ENCODE results near the gene CASTOR1. TPM values are rescaled to one million over a fixed set of nuclear protein-coding genes. Genes with fewer than 3 reads are reported as not detected.

The CASTOR1 gene
- total RNA-seq, 2 experiments from 2014 or later: 4.5 to 9.1 TPM

DNA sequence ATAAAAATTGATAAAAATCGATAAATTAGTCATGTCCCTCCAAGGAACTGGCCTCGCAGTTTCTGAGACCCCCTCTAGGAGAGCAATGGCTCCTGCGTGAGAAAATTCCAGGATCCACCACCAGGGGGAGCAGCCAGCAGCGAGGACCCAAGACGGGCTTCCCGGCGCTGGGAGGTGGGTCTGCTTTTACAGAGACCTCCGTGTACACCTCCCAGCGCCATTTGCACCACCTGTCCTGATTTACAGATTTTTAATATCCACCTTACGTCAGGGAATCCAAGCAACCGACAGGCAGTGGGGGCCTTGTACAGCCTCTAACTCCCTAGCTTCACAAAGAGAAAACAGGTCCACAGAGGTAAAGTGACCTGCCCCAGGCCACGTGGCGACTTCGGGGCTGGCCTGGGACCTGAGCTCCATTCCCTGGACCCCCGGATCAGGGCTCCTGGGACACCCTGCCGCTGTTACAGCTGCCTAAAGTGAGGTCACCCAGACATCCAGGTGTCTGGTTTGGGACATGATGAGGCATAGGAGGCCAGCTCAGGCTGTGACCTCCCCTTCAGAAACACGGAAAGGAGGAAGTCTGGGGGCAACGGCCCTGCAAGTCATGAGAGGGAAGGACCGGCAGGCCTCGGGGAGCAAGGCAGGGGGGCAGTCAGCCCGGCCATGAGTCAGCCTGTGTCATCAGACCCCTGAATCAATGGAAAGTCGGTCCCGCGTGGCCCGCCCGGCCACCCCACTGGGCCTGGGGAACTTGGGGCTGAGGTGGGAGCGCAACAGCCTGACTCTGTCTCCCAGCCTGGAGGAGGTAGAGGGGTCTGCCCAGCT, 26.2 kb downstream of the CASTOR1 start:
- POLR2A ChIA-PET: no interaction called here
- peak overlapping the region; percentile 56; the same call in 1 of the 2 replicates for H2AFZ ChIP-seq (ENCODE audit: low read length)
- H3K4me1 ChIP-seq (ENCODE audit: insufficient read depth, low read length, poor library complexity, severe bottlenecking): peaks cover 20% of the 10 kb centered on the region

DNA sequence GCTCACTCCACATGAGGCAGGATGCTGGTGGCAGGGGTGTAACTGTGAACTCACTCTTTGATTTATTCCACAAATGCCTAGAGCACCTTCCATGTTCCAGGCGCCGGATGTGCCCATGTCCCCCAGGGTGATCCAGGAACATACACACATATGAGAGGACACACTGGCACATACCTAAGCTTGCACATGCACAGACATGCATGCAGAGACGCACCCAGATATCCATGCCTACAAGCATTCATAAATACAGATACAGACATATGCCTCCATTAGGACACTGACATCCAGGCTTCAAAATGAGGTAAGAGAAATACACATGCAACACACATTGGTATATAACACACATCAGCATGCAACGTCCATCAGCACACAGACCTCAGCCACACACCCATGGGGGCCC, 27.2 kb downstream of the CASTOR1 start:
- Histone ChIP-seq H3K27ac (ENCODE audit: low read depth, low read length, poor library complexity, severe bottlenecking) (no peak overlapping the region), H4K20me1 (ENCODE audit: insufficient read depth, low read length) (no peaks in the 10 kb centered on the region), H3K4me1 (ENCODE audit: insufficient read depth, low read length, poor library complexity, severe bottlenecking) (peaks cover 14% of the 10 kb centered on the region), H3K9me2 (ENCODE audit: insufficient read depth, low read length) (no peaks in the 10 kb centered on the region), H2AFZ (ENCODE audit: low read length) (no peak overlapping the region), H3K36me3 (ENCODE audit: insufficient read depth, low read length) (no peaks in the 10 kb centered on the region), H3K79me2 (ENCODE audit: insufficient read depth, low read depth, low read length) (no peaks in the 10 kb centered on the region; the same call in 1 of the 2 replicates), H3K4me2 (ENCODE audit: low read length) (no peak overlapping the region), H3K9me3 (ENCODE audit: low read length) (no peaks in the 10 kb centered on the region), H3K4me3 (ENCODE audit: low read depth, low read length, poor library complexity, severe bottlenecking) (no peak overlapping the region)
- no TSS peak for BruUV-seq (replicated peaks)
- POLR2A ChIA-PET: no interaction called here
- no peak for DNase-seq (ENCODE audit: low spot score)
- TF ChIP-seq, protein P1, sequence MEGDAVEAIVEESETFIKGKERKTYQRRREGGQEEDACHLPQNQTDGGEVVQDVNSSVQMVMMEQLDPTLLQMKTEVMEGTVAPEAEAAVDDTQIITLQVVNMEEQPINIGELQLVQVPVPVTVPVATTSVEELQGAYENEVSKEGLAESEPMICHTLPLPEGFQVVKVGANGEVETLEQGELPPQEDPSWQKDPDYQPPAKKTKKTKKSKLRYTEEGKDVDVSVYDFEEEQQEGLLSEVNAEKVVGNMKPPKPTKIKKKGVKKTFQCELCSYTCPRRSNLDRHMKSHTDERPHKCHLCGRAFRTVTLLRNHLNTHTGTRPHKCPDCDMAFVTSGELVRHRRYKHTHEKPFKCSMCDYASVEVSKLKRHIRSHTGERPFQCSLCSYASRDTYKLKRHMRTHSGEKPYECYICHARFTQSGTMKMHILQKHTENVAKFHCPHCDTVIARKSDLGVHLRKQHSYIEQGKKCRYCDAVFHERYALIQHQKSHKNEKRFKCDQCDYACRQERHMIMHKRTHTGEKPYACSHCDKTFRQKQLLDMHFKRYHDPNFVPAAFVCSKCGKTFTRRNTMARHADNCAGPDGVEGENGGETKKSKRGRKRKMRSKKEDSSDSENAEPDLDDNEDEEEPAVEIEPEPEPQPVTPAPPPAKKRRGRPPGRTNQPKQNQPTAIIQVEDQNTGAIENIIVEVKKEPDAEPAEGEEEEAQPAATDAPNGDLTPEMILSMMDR (conservative IDR thresholded peaks at IDR 0.05; ENCODE audit: low read length): no peak
- TF ChIP-seq EZH2phosphoT487 (IDR thresholded peaks at IDR 0.05; ENCODE audit: borderline replicate concordance, low read depth, low read length): no peak
- CTCF ChIA-PET (ENCODE audit: unreplicated experiment): interaction anchor here (1.1 kb wide), 1 partner anchor 26 kb away, joined by 5 read pairs; no protein-coding TSS in a partner anchor
- intact Hi-C loops (cut with micrococcal nuclease; ENCODE audit: unreplicated experiment): no loop called here

More for the DNA sequence above, 26.2 kb downstream of the CASTOR1 start:
- Histone ChIP-seq H3K36me3 (ENCODE audit: insufficient read depth, low read length) (no peaks in the 10 kb centered on the region), H3K27ac (ENCODE audit: low read depth, low read length, poor library complexity, severe bottlenecking) (no peak overlapping the region), H3K4me3 (ENCODE audit: low read depth, low read length, poor library complexity, severe bottlenecking) (no peak overlapping the region), H3K4me2 (ENCODE audit: low read length) (peak overlapping the region; percentile 29), H3K9me3 (ENCODE audit: low read length) (no peaks in the 10 kb centered on the region), H4K20me1 (ENCODE audit: insufficient read depth, low read length) (no peaks in the 10 kb centered on the region), H3K79me2 (ENCODE audit: insufficient read depth, low read depth, low read length) (no peaks in the 10 kb centered on the region; the same call in 1 of the 2 replicates), H3K9me2 (ENCODE audit: insufficient read depth, low read length) (no peaks in the 10 kb centered on the region)
- intact Hi-C loops (cut with micrococcal nuclease; ENCODE audit: unreplicated experiment): loop anchor here (1.0 kb wide), 3 partner anchors 24 to 128 kb away; partner anchors contain the start of gene RNF215
- peak; percentile 80 for DNase-seq (ENCODE audit: low spot score)
- BruUV-seq (replicated peaks): no TSS peak
- CTCF ChIA-PET (ENCODE audit: unreplicated experiment): interaction anchor here (0.6 to 1.1 kb wide), 4 partner anchors 10 to 372 kb away, joined by 3 to 14 read pairs (median 6); no protein-coding TSS in a partner anchor
- no peak for TF ChIP-seq EZH2phosphoT487 (IDR thresholded peaks at IDR 0.05; ENCODE audit: borderline replicate concordance, low read depth, low read length)
- TF ChIP-seq, protein P1 (conservative IDR thresholded peaks at IDR 0.05; ENCODE audit: low read length): peak; percentile 96

DNA sequence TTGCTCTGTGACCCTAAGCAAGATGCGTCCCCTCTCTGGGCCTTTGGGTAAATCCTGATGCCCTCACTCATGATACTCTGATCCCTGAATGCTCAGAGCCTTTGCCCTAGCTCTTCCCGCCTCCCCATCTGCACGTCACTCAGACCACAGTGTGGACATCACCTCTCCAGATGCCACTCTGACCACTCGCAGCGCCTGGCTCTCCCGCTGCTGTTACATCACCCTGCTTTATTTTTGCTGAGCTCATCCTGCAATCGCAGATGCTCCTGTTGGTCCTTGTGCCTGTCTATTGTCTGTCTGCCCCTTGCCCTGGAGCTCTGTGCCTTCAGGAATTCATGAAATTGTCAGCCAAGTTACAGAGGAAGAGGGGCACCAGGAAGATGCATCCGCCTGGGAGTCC, 28.2 kb downstream of the CASTOR1 start:
- Histone ChIP-seq H3K9me2 (ENCODE audit: insufficient read depth, low read length) (no peaks in the 10 kb centered on the region), H3K79me2 (ENCODE audit: insufficient read depth, low read depth, low read length) (no peaks in the 10 kb centered on the region), H3K36me3 (ENCODE audit: insufficient read depth, low read length) (no peaks in the 10 kb centered on the region), H2AFZ (ENCODE audit: low read length) (no peak overlapping the region), H4K20me1 (ENCODE audit: insufficient read depth, low read length) (no peaks in the 10 kb centered on the region), H3K4me2 (ENCODE audit: low read length) (no peak overlapping the region), H3K4me3 (ENCODE audit: low read depth, low read length, poor library complexity, severe bottlenecking) (no peak overlapping the region), H3K27ac (ENCODE audit: low read depth, low read length, poor library complexity, severe bottlenecking) (no peak overlapping the region), H3K4me1 (ENCODE audit: insufficient read depth, low read length, poor library complexity, severe bottlenecking) (peaks cover 11% of the 10 kb centered on the region), H3K9me3 (ENCODE audit: low read length) (no peaks in the 10 kb centered on the region)
- no TSS peak for BruUV-seq (replicated peaks)
- TF ChIP-seq, protein P1 (conservative IDR thresholded peaks at IDR 0.05; ENCODE audit: low read length): no peak
- TF ChIP-seq EZH2phosphoT487 (IDR thresholded peaks at IDR 0.05; ENCODE audit: borderline replicate concordance, low read depth, low read length): no peak
- DNase-seq (ENCODE audit: low spot score): no peak
- ChIA-PET CTCF (ENCODE audit: unreplicated experiment) (interaction anchor here (1.1 kb wide), 1 partner anchor 27 kb away, joined by 5 read pairs; no protein-coding TSS in a partner anchor), POLR2A (no interaction called here)
- intact Hi-C loops (cut with micrococcal nuclease; ENCODE audit: unreplicated experiment): no loop called here

Data from OCI-LY7 (cell line).